Activated T-cell treated with anti-CD3 and anti-CD28 coated beads for 48 hours (primary cell): ENCODE data around the gene PEX10.
A peak's percentile ranks its signal among the peaks of the same experiment; 100 is the strongest.
"Not testable (repeated sequence)": the region's sequence is repeated elsewhere in the genome, so short reads cannot be mapped to it uniquely, and the experiment has no call there.

Experiments used
- DNase-seq: peaks from one replicate; pipeline ENCODE4 v3.0.0-alpha.2; 2020; ENCODE audit warnings: low read depth

PEX10 gene

GRCh38 chr1:2412395-2412772 lies at the start of gene PEX10:
Gene PEX10 (minus strand): TSS chr1:2412564. CDS start chr1:2412502, 62 bp downstream.
- DNase-seq, result peak; percentile 100

GRCh38 chr1:2460996-2461751 lies 48.8 kb upstream of the PEX10 start:
- no peak for DNase-seq

DNA sequence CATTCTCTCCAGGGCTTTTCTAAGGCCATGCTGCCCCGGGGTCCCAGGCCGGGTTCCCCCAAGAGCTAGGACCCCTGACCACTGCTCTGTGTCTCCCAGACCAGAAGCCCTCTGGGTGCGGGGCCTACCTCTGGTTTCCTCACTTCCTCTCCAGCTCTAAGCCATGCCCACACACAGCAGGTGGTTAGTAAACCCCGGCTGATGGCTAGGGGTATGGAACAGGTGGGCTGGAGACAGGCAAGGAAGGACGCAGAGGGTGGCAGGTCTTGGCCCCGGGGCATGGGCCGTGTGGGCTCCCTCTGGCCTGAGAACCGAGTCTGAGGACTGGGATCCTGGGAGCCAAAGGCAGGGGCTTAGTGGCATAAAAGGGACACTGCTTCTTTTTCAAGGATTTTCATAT lies 47.8 kb upstream of the PEX10 start:
- no peak for DNase-seq

- DNase-seq, result no peak
Measured at GRCh38 chr1:2459757-2460156, 47.4 kb upstream of the PEX10 start.

DNA sequence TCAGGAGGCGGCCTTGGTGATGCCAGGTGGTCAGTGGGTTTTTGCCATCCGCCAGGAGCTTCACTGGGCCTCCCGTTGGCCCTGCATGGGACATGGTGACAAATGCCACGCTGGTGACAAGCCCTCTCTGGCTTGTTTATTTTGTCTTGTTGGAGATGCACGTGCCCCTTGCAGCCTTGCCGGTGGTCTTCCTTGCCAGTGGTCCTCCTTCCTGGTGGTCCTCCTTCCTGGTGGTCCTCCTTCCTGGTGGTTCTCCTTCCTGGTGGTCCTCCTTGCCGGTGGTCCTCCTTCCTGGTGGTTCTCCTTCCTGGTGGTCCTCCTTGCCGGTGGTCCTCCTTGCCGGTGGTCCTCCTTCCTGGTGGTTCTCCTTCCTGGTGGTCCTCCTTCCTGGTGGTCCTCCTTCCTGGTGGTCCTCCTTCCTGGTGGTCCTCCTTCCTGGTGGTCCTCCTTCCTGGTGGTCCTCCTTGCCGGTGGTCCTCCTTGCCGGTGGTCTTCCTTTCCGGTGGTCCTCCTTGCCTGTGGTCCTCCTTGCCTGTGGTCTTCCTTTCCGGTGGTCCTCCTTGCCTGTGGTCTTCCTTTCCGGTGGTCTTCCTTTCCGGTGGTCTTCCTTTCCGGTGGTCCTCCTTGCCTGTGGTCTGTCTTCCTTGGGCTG lies 46.9 kb upstream of the PEX10 start:
- not testable (repeated sequence) for DNase-seq

DNA sequence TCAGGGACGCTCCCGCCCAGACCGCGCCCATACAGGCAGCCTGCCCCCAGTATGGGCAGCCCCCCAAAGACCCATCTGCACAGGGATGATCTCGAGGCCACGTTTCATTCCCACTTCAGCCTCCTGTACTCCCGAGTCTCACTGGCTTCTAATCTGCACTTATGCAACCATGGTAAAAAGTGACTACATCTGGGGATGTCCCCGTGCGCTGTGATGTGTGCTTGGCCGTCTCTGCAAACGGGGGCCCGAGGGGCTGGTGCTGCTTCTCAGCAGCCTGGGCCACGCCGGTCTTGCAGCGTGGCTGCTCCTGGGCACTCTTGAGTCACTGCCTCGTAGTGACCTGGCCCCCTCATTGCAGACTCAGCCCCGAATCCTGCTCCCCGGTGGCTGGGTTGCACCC lies 46.3 kb upstream of the PEX10 start:
- DNase-seq, result no peak

DNA sequence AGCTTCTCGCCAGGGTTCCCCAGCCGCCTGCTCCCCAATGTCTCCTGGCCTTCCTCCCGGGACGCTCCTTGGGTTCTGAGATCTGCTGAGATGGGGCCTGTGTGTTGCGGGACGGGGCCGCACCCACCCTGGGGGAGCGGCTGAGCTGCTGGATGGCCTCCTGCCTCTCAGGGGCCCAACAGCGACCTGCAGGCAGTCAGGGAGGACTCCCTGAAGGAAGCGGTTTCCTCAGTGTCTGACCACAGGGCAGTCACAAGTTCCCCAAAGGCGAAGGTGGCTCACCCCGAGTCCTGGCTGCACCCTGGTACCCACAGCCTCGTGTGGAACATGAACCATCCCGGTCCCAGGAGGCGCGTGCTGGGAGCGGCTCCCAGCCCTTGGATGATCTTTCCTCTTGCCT lies 45.1 kb upstream of the PEX10 start:
- no peak for DNase-seq

DNA sequence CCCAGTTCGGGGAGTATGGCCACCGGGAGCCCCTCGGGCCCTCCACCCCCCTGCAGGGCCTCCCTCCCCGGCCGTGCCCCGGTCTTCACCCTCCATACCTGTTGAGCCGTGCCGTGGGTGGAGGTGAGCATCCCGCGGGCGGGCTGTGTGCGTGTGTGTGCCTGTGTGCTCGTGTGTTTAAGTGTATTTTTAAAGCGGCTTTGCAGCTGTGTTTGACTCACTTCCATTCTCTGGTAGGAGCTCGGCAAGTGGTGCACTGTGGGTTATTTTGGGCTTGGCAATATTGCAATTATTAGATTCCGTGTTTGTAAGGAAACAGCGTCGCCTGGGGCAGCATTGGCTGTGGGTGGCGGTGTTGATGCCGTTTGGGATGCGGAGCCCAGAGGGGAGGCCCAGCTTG lies 43.4 kb upstream of the PEX10 start:
- DNase-seq, result no peak

- no peak for DNase-seq
Measured at GRCh38 chr1:2454227-2454626, 41.9 kb upstream of the PEX10 start.

DNA sequence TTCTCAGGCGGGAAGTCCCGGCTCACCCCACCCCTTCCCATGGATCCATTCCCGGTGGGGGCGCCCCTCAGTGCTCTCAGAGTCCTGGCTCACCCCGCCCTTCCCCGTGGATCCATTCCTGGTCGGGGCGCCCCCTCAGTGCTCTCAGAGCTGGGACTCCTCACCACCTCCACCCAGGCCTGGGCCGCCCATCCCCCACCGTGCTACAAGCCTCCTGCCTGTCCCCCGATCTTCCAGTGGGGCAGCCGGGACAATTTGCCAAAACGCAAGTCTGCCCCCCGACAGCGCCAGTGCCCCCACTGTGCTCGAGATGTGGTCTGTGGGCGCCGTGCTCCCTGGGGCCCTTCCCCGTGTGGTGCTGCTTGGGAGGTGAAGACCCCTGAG lies 40.6 kb upstream of the PEX10 start:
- DNase-seq, result no peak

DNA sequence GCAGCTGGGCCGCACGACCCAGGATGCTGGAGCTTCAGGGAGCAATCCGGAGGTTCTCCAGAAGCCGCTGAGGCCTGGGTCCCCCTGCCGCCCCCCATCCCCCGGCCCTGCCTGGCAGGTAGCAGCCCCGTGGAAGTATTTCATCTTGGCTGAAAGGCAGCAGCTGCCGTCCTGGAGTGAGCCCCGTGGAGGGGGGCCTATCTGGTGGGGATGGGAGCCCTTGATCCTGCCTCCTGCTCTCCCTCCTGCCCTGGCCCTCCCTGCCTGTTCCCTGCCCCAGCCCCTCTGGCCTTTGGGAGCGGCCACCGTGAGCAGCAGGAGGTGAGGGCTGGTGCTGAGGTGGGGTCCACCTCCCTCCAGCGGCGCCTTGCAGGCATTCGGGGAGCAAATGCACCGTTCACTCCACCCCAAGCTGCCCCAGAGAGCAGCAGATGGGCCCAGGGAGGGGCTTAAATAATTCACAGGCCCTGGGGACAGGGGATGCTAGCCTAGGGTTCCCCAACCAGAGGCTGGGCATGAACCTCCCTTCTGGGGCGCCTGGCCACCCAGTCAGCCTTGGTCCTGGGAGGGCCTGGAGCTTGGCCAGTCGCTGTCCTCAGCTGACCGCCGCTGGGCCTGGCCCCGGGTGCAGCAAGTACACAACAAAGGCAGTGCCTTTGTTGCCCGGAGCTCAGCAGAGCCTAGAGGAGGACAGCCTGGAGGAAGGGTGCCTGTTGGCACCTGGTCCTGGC lies 40.0 kb upstream of the PEX10 start:
- DNase-seq, result no peak

DNA sequence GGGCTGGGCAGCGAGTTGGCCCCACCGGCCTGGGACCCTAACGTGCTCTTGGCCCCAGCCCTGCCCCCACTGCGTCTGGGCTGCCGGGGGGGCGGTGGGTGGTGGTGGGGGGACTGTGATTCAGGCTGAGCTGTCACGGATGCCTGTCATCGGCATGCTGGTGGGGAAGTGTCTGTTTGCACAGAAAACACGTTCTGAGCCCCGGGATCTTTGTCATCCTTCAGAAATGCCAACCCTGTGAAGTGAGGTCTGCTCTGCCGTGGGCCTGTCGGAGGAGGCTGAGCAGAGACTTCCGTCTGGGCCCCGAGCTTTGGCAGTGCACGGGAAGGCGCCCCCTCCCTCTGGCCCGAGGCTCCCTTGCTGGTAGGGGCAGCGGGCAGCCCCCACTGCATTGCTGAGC lies 39.4 kb upstream of the PEX10 start:
- no peak for DNase-seq

- DNase-seq, result no peak
Measured at GRCh38 chr1:2449636-2450454, 37.5 kb upstream of the PEX10 start.

DNA sequence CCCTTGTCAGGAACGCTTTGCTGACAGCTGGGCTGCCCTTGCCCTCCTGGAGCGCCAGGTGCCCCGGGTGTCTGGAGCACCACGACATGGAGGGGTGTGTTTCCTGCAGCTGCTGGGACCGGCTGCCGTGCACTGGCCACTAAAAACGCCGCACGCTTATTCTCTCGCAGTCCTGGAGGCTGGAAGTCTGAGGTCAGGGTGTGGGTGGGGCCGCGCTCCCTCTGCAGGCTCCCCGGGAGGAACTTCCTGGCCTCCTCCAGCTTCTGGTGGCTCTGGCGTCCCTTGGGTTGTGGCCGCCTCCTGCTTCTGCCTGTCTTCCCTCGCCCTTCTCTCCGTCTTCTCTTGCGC lies 35.7 kb upstream of the PEX10 start:
- DNase-seq, result no peak

GRCh38 chr1:2447276-2448097 lies 35.1 kb upstream of the PEX10 start:
- no peak for DNase-seq

DNA sequence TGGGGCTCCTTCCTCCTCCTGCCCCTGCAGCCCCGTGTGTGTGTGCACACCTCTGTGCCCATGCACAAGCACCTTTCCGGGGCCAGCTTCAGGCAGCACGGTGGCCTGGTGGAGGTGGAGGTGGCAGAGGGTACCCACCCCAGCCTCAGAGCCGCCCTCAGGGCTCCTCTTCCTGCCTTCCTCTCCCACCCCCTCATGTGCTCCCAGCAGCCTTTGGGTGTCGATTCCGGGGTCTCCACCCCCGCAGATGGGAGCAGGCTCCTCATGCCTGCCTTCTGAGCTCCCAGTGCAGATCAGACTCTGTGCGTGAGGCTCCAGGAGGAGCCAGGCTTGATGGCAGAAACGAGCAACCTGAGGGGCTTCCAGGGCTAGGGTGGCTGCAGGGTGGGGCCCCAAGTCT lies 34.5 kb upstream of the PEX10 start:
- DNase-seq, result no peak

DNA sequence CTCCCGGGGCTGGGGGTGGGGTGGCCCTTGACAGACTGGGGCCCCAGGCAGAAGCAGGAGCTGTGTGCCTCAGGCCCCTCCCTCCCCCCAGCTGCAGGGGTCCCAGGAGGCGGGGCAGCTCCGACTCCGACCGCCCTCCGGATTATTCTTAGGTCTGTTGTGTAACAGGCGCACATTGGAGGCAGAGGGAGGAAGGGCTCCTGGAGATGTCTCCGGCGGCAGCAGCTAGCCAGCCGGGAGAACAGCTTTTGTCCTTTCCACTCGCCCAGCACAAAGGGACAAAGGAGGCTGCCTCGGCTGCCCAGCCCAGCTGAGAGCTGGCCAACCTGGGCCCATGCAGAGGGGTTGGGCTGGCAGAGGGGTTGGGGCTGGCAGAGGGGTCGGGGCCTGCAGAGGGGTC lies 34.0 kb upstream of the PEX10 start:
- DNase-seq, result no peak

GRCh38 chr1:2445823-2446215 lies 33.5 kb upstream of the PEX10 start:
- DNase-seq, result no peak

DNA sequence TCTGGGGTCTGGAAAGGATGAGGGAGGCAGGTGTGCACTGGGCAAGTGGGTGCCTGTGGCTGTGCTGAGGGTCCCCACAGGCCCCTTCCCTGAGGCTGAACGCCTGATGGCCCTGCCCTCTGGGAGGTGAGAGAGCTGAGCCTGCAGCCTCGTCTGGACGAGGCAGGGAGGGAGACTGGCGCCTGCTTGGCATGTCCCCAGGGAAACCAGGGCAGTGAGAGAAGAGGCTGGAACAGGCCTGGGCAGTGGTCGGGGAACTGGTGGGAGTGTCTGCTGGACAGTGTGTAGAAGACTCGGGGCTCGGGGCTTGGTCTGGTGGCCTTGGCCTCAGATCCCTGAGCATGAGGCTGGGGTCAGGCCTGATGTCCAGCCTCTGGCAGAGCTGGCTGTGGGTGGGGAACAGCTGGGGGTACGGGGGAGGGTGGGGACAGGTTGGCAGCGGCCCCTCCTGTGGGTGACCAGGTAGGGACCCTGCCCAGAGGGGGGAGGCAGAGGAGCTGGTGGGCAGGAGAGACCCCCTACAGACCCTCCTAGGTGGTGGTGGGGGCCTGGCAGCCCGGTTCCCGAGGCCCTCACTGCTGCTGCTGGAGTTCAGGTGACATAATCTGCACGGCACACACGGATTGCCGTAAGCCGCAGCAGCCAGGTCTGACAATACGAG lies 32.9 kb upstream of the PEX10 start:
- DNase-seq, result no peak

DNA sequence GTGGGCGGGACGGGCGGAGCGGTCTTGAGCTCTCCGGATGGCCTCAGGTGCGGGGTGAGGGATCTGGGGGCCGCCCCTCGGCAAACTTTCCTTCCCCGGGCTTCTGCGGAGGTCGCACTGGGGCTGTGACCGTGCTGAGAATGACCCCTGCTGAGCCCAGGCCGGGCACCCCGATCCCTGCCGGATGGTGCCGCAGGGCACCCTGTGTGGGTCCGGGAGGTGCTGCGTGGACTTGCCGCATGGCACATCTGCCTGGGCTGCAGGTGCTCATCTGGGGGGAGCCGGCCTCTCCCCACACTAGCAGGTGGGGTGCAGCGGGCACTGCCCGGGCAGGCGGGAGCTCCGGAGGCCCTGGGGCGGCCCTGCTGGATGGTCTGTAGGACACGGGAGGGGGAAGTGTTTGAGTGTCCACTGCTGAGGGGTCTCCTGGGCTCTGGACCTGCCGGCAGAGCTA lies 31.8 kb upstream of the PEX10 start:
- DNase-seq, result no peak
